Fibroblast of the aortic adventitia (primary cell): Measurements from ENCODE around the gene METTL27. TPM values are rescaled to one million over a fixed set of nuclear protein-coding genes. Genes with fewer than 3 reads are reported as not detected.
"Not testable (repeated sequence)": the region's sequence is repeated elsewhere in the genome, so short reads cannot be mapped to it uniquely, and the experiment has no call there.

Experiments used
- DNase-seq: peaks from one replicate; pipeline ENCODE4 v3.0.0-alpha.2; 2010; ENCODE audit warnings: low read depth
- H3K4me3 ChIP-seq: 2 replicates; pipeline ENCODE4 v1.5.1; 2011; ENCODE audit warnings: low read depth, mild to moderate bottlenecking, control low read depth, low read length, moderate library complexity
- CTCF ChIP-seq: IDR thresholded peaks from 2 replicates; pipeline ENCODE4 v1.5.1; 2011; ENCODE audit warnings: mild to moderate bottlenecking, low read length, control low read depth, inconsistent platforms; ENCODE audit not compliant: insufficient read depth
- total RNA-seq: library from RNA; depleted of rRNA; stranded (reverse); fragments of >200 nt; gene quantifications from 2 replicates; pipeline ENCODE4 v1.2.3, GENCODE V29; 2012; ENCODE audit warnings: low replicate concordance

METTL27 gene
- total RNA-seq, 1 donor = 6.1 TPM

GRCh38 chr7:73823873-73824592, 18.3 kb downstream of the METTL27 start:
- TF ChIP-seq CTCF = no peak
- no peak for DNase-seq
- no peak overlapping the region for H3K4me3 ChIP-seq

- DNase-seq = no peak
- H3K4me3 ChIP-seq = no peak overlapping the region
- no peak for TF ChIP-seq CTCF
Observed at GRCh38 chr7:73823257-73823656, 19.1 kb downstream of the METTL27 start.

GRCh38 chr7:73822319-73823173, 19.8 kb downstream of the METTL27 start:
- H3K4me3 ChIP-seq = no peak overlapping the region
- no peak for TF ChIP-seq CTCF
- DNase-seq = peak; percentile 90

GRCh38 chr7:73821597-73822285, 20.6 kb downstream of the METTL27 start:
- H3K4me3 ChIP-seq, DNase-seq: not testable (repeated sequence)

GRCh38 chr7:73820013-73820412, 22.3 kb downstream of the METTL27 start:
- H3K4me3 ChIP-seq = no peak overlapping the region
- no peak for DNase-seq
- no peak for TF ChIP-seq CTCF

- no peak for TF ChIP-seq CTCF
- no peak overlapping the region for H3K4me3 ChIP-seq
- DNase-seq = no peak
Observed at GRCh38 chr7:73817121-73817520, 25.2 kb downstream of the METTL27 start.

- no peak overlapping the region for H3K4me3 ChIP-seq
- TF ChIP-seq CTCF = no peak
- DNase-seq = no peak
Observed at GRCh38 chr7:73815436-73815835, 26.9 kb downstream of the METTL27 start.
